ENCODE measurements around the gene PTCD3.

Gene PTCD3

GRCh38 chr2:86082756-86083155 lies 23.3 kb upstream of the PTCD3 start:
- no peak for DNase-seq

GRCh38 chr2:86087936-86088850 lies 17.8 kb upstream of the PTCD3 start:
- no peak for DNase-seq

- no peak for DNase-seq
Measured at GRCh38 chr2:86094229-86094628, 11.8 kb upstream of the PTCD3 start.

GRCh38 chr2:86097114-86097896 lies 8.7 kb upstream of the PTCD3 start:
- no peak for DNase-seq

- DNase-seq = no peak
Measured at GRCh38 chr2:86097913-86098312, 8.1 kb upstream of the PTCD3 start.

- DNase-seq = no peak
Measured at GRCh38 chr2:86102157-86102556, 3.9 kb upstream of the PTCD3 start.

- peak; percentile 83 for DNase-seq
Measured at GRCh38 chr2:86105252-86105968, 625 bp upstream of the PTCD3 start, which contains the start of gene POLR1A. TSS of gene POLR1A (minus strand) at chr2:86105886. CDS start at chr2:86105776, 110 bp downstream.

- DNase-seq = no peak
Measured at GRCh38 chr2:86107031-86107430, 996 bp downstream of the PTCD3 start.

GRCh38 chr2:86118130-86118529 lies 12.1 kb downstream of the PTCD3 start:
- no peak for DNase-seq

GRCh38 chr2:86123328-86123925 lies 17.4 kb downstream of the PTCD3 start:
- no peak for DNase-seq

- no peak for DNase-seq
Measured at GRCh38 chr2:86124683-86125082, 18.6 kb downstream of the PTCD3 start.

- DNase-seq = no peak
Measured at GRCh38 chr2:86134709-86135108, 28.7 kb downstream of the PTCD3 start.

GRCh38 chr2:86135653-86136052 lies 29.6 kb downstream of the PTCD3 start:
- DNase-seq = no peak

GRCh38 chr2:86136141-86136540 lies 30.1 kb downstream of the PTCD3 start:
- DNase-seq = no peak

- no peak for DNase-seq
Measured at GRCh38 chr2:86138736-86139625, 32.9 kb downstream of the PTCD3 start.

- no peak for DNase-seq
Measured at GRCh38 chr2:86139981-86140380, 33.9 kb downstream of the PTCD3 start.

- DNase-seq = no peak
Measured at GRCh38 chr2:86140969-86141392, 34.9 kb downstream of the PTCD3 start.

GRCh38 chr2:86142436-86143257 lies 36.6 kb downstream of the PTCD3 start:
- DNase-seq = no peak

GRCh38 chr2:86143307-86143706 lies 37.3 kb downstream of the PTCD3 start:
- no peak for DNase-seq

GRCh38 chr2:86143926-86144685 lies 38.1 kb downstream of the PTCD3 start:
- no peak for DNase-seq

Data from CD4-positive, alpha-beta T cell treated with Interleukin-6 for 4 hours (primary cell).